HepG2 (cell line): Measurements from ENCODE around the gene PIGO. TPM values are rescaled to one million over a fixed set of nuclear protein-coding genes. Genes with fewer than 3 reads are reported as not detected.
A peak's percentile ranks its signal among the peaks of the same experiment; 100 is the strongest.

Experiments used
- DR1 ChIP-seq: sonication (generic); formaldehyde crosslinking; IDR thresholded peaks from 2 replicates; pipeline ENCODE4 v1.8.0; 2021; ENCODE audit warnings: mild to moderate bottlenecking, missing genetic modification reagents, inconsistent platforms
- FOXK2 ChIP-seq: fragments of 450-650 bp; IDR thresholded peaks from 2 replicates; pipeline ENCODE4 v1.6.1; 2016
- KLF6 ChIP-seq: IDR thresholded peaks from 2 replicates; pipeline ENCODE4 v1.8.0; 2016; ENCODE audit warnings: missing biosample characterization, missing genetic modification reagents
- PHF20 ChIP-seq: sonication (generic); formaldehyde crosslinking; IDR thresholded peaks from 2 replicates; pipeline ENCODE4 v1.5.0; 2020; ENCODE audit warnings: mild to moderate bottlenecking, missing genetic modification reagents
- PHF8 ChIP-seq: sonication (generic); formaldehyde crosslinking; IDR thresholded peaks from 2 replicates; pipeline ENCODE4 v1.5.0; 2020; ENCODE audit warnings: missing genetic modification reagents
- RORA ChIP-seq: sonication (generic); formaldehyde crosslinking; IDR thresholded peaks from 2 replicates; pipeline ENCODE4 v1.5.0; 2020; ENCODE audit warnings: mild to moderate bottlenecking, missing genetic modification reagents, moderate library complexity
- SMC3 ChIP-seq: IDR thresholded peaks from 2 replicates; pipeline ENCODE4 v1.6.1; 2011; ENCODE audit warnings: low read length, improper control_type of control experiment
- SRF ChIP-seq: IDR thresholded peaks from 2 replicates; pipeline ENCODE4 v1.6.1; 2011; ENCODE audit warnings: mild to moderate bottlenecking, low read depth, low read length, moderate library complexity
- SRSF1 ChIP-seq: fragments of 200-400 bp; formaldehyde crosslinking; optimal IDR thresholded peaks from 2 replicates; pipeline ENCODE3; 2017; ENCODE audit warnings: mild to moderate bottlenecking, low read depth, low read length, moderate library complexity
- U2AF1 ChIP-seq: fragments of 200-400 bp; formaldehyde crosslinking; optimal IDR thresholded peaks from 2 replicates; pipeline ENCODE3; 2017; ENCODE audit warnings: mild to moderate bottlenecking, low read depth, low read length
- ZNF121 ChIP-seq: sonication (generic); formaldehyde crosslinking; IDR thresholded peaks from 2 replicates; pipeline ENCODE4 v1.5.0; 2020; ENCODE audit warnings: mild to moderate bottlenecking, missing genetic modification reagents
- ZNF530 ChIP-seq: sonication (generic); formaldehyde crosslinking; IDR thresholded peaks from 2 replicates; pipeline ENCODE4 v1.5.0; 2020; ENCODE audit warnings: low read depth, mild to moderate bottlenecking, missing genetic modification reagents
- ZNF546 ChIP-seq: sonication (generic); formaldehyde crosslinking; conservative IDR thresholded peaks from 2 replicates; pipeline ENCODE4 v1.8.1; 2023; ENCODE audit warnings: mild to moderate bottlenecking, missing genetic modification reagents
- ZNF607 ChIP-seq: sonication (generic); formaldehyde crosslinking; IDR thresholded peaks from 2 replicates; pipeline ENCODE4 v1.5.1; 2020; ENCODE audit warnings: missing genetic modification reagents, mild to moderate bottlenecking, borderline replicate concordance
- polyA plus RNA-seq, 8 experiments: library from polyadenylated mRNA; depleted of rRNA in 3 of 8; stranded (reverse) in 7 of 8; unstranded in 1 of 8; fragments of >200 nt; fragmentation: Illumina TruSeq in 4 of 8; extraction: Trizol in 4 of 8; gene quantifications; 2 replicates each; pipeline versions ENCODE4 v1.2.1 to v1.2.3, GENCODE V29; 2011 to 2016; ENCODE audit warnings: low read depth in 4 of 8, missing spikeins in 1 of 8, mixed read lengths in 1 of 8; ENCODE audit not compliant: insufficient read depth in 1 of 8
- total RNA-seq, 5 experiments: library from RNA; depleted of rRNA; stranded (reverse); fragments of >200 nt; fragmentation: Illumina TruSeq; extraction: Trizol; gene quantifications; 2 replicates each; pipeline ENCODE4 v1.2.3, GENCODE V29; 2016; ENCODE audit warnings: low read depth in 1 of 5
- TF ChIP-seq, protein P1 (sequence below): sonication (generic); formaldehyde crosslinking; IDR thresholded peaks from 2 replicates; pipeline ENCODE4 v1.4.0; 2020; ENCODE audit warnings: missing genetic modification reagents
- TF ChIP-seq, protein P2 (sequence below): sonication (generic); formaldehyde crosslinking; IDR thresholded peaks from 2 replicates; pipeline ENCODE4 v1.8.1; 2023; ENCODE audit warnings: mild to moderate bottlenecking, missing genetic modification reagents, borderline replicate concordance
- TF ChIP-seq, protein P3 (sequence below): sonication (generic); formaldehyde crosslinking; IDR thresholded peaks from 2 replicates; pipeline ENCODE4 v1.4.0; 2020; ENCODE audit warnings: missing genetic modification reagents, borderline replicate concordance
- TF ChIP-seq, protein P4 (sequence below): sonication (generic); formaldehyde crosslinking; IDR thresholded peaks from 2 replicates; pipeline ENCODE4 v1.9.0; 2021; ENCODE audit warnings: missing genetic modification reagents, mild to moderate bottlenecking, borderline replicate concordance
- TF ChIP-seq, protein P5 (sequence below): sonication (generic); formaldehyde crosslinking; IDR thresholded peaks from 2 replicates; pipeline ENCODE4 v1.5.0; 2020; ENCODE audit warnings: missing genetic modification reagents, mild to moderate bottlenecking, borderline replicate concordance

The PIGO gene
- total and polyA plus RNA-seq, 2 of the 13 experiments (the other 11 are each of a cell fraction or from before 2014, with no cell fraction given): 20.5 to 26.2 TPM

DNA sequence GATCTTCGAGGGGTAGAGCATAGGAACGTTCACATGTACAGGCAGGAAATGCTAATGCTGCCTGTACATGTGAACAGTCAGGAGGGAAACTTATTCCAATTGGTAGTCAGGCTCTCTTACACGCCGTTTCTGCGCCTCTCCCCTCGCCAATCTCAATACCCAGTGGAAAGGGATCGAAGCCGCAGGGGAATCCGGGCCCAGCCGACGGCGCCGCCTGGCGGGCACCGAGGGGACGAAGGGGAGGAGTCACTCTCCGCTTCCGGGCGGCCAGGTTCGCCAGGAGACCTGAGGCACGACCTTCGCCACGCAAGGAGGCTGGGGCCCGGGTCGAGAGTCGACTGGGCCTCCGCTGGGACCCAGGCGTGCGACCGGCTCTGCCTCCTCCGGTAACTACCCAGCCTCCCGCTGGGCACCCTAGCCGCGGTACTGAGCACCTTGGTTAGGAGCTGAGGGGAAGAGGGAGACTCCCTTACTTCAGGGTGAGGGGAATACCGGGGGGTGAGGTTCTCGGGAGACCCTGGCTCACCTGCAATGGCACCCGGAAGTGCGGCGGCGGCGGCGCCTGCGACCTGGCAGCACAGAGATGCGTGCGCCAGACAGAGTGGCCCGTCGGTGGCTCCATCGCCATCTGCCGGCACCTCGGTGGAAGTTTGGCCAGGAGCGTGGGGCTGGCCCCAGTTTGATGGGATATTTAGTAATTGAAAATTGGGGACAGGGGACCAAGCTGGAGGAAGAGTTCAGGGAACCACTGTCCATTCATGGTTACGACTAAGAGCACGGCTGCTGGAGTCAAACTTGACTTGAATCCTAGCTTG lies at the start of gene PIGO (continued):
- TF ChIP-seq, protein P1, sequence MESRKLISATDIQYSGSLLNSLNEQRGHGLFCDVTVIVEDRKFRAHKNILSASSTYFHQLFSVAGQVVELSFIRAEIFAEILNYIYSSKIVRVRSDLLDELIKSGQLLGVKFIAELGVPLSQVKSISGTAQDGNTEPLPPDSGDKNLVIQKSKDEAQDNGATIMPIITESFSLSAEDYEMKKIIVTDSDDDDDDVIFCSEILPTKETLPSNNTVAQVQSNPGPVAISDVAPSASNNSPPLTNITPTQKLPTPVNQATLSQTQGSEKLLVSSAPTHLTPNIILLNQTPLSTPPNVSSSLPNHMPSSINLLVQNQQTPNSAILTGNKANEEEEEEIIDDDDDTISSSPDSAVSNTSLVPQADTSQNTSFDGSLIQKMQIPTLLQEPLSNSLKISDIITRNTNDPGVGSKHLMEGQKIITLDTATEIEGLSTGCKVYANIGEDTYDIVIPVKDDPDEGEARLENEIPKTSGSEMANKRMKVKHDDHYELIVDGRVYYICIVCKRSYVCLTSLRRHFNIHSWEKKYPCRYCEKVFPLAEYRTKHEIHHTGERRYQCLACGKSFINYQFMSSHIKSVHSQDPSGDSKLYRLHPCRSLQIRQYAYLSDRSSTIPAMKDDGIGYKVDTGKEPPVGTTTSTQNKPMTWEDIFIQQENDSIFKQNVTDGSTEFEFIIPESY (CRISPR knock-in tag): 0 out of 2 replicates have a peak, but pooled peaks have one; percentile 6
- TF ChIP-seq RORA (CRISPR knock-in tag) (no peak), DR1 (no peak), U2AF1 (peak; percentile 91), SRF (no peak), PHF20 (CRISPR knock-in tag) (peak; percentile 98), ZNF546 (CRISPR knock-in tag) (0 out of 2 replicates have a peak, but pooled peaks have one; percentile 89), ZNF530 (CRISPR knock-in tag) (no peak), SMC3 (peak; percentile 23; the same call in 1 of the 2 replicates), PHF8 (CRISPR knock-in tag) (peak; percentile 100), FOXK2 (no peak), ZNF121 (CRISPR knock-in tag) (0 out of 2 replicates have a peak, but pooled peaks have one; percentile 59), ZNF607 (CRISPR knock-in tag) (peak; percentile 62; the same call in 1 of the 2 replicates), KLF6 (CRISPR knock-in tag) (peak; percentile 59; the same call in 1 of the 2 replicates), SRSF1 (peak; percentile 77)
- TF ChIP-seq, protein P2, sequence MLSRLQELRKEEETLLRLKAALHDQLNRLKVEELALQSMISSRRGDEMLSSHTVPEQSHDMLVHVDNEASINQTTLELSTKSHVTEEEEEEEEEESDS: no peak; the same call in 1 of the 2 replicates
- TF ChIP-seq, protein P3, sequence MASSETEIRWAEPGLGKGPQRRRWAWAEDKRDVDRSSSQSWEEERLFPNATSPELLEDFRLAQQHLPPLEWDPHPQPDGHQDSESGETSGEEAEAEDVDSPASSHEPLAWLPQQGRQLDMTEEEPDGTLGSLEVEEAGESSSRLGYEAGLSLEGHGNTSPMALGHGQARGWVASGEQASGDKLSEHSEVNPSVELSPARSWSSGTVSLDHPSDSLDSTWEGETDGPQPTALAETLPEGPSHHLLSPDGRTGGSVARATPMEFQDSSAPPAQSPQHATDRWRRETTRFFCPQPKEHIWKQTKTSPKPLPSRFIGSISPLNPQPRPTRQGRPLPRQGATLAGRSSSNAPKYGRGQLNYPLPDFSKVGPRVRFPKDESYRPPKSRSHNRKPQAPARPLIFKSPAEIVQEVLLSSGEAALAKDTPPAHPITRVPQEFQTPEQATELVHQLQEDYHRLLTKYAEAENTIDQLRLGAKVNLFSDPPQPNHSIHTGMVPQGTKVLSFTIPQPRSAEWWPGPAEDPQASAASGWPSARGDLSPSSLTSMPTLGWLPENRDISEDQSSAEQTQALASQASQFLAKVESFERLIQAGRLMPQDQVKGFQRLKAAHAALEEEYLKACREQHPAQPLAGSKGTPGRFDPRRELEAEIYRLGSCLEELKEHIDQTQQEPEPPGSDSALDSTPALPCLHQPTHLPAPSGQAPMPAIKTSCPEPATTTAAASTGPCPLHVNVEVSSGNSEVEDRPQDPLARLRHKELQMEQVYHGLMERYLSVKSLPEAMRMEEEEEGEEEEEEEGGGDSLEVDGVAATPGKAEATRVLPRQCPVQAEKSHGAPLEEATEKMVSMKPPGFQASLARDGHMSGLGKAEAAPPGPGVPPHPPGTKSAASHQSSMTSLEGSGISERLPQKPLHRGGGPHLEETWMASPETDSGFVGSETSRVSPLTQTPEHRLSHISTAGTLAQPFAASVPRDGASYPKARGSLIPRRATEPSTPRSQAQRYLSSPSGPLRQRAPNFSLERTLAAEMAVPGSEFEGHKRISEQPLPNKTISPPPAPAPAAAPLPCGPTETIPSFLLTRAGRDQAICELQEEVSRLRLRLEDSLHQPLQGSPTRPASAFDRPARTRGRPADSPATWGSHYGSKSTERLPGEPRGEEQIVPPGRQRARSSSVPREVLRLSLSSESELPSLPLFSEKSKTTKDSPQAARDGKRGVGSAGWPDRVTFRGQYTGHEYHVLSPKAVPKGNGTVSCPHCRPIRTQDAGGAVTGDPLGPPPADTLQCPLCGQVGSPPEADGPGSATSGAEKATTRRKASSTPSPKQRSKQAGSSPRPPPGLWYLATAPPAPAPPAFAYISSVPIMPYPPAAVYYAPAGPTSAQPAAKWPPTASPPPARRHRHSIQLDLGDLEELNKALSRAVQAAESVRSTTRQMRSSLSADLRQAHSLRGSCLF: peak; percentile 63; the same call in 1 of the 2 replicates
- TF ChIP-seq, protein P4, sequence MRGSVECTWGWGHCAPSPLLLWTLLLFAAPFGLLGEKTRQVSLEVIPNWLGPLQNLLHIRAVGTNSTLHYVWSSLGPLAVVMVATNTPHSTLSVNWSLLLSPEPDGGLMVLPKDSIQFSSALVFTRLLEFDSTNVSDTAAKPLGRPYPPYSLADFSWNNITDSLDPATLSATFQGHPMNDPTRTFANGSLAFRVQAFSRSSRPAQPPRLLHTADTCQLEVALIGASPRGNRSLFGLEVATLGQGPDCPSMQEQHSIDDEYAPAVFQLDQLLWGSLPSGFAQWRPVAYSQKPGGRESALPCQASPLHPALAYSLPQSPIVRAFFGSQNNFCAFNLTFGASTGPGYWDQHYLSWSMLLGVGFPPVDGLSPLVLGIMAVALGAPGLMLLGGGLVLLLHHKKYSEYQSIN (CRISPR knock-in tag): no peak
- TF ChIP-seq, protein P5, sequence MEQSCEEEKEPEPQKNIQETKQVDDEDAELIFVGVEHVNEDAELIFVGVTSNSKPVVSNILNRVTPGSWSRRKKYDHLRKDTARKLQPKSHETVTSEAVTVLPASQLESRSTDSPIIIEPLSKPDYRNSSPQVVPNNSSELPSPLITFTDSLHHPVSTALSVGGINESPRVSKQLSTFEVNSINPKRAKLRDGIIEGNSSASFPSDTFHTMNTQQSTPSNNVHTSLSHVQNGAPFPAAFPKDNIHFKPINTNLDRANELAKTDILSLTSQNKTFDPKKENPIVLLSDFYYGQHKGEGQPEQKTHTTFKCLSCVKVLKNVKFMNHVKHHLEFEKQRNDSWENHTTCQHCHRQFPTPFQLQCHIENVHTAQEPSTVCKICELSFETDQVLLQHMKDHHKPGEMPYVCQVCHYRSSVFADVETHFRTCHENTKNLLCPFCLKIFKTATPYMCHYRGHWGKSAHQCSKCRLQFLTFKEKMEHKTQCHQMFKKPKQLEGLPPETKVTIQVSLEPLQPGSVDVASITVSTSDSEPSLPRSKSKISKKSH: 0 out of 2 replicates have a peak, but pooled peaks have one; percentile 68
